Measurements from ENCODE around the gene RETREG1. TPM values are rescaled to one million over a fixed set of nuclear protein-coding genes. Genes with fewer than 3 reads are reported as not detected.

The RETREG1 gene
- total and polyA plus RNA-seq, 2 of the 13 experiments (the other 11 are each of a cell fraction or from before 2014, with no cell fraction given) = 0.07 TPM; not detected in 1

DNA sequence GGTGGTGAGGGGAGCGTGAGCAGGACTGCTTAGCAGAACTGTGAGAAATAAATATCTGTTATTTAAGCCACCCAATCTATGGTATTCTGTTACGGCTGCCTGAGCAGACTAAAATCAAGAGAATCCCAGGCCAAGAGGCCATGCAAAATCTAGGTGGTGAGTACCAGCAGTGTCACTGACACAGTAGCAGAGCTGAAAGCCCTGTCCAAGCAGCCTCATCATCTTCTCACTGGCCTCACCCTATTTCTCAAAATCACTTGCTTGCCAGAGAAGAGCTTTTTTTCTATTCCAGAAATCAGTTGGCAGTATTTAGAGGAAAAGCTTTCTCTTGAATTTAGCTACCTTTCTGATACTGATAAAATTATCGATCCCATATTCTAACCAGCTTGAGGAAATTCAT lies 68.0 kb downstream of the RETREG1 start (continued):
- TF ChIP-seq, protein P1, sequence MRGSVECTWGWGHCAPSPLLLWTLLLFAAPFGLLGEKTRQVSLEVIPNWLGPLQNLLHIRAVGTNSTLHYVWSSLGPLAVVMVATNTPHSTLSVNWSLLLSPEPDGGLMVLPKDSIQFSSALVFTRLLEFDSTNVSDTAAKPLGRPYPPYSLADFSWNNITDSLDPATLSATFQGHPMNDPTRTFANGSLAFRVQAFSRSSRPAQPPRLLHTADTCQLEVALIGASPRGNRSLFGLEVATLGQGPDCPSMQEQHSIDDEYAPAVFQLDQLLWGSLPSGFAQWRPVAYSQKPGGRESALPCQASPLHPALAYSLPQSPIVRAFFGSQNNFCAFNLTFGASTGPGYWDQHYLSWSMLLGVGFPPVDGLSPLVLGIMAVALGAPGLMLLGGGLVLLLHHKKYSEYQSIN (CRISPR knock-in tag; IDR thresholded peaks at IDR 0.05; ENCODE audit: borderline replicate concordance) = no peak
- TF ChIP-seq, protein P2, sequence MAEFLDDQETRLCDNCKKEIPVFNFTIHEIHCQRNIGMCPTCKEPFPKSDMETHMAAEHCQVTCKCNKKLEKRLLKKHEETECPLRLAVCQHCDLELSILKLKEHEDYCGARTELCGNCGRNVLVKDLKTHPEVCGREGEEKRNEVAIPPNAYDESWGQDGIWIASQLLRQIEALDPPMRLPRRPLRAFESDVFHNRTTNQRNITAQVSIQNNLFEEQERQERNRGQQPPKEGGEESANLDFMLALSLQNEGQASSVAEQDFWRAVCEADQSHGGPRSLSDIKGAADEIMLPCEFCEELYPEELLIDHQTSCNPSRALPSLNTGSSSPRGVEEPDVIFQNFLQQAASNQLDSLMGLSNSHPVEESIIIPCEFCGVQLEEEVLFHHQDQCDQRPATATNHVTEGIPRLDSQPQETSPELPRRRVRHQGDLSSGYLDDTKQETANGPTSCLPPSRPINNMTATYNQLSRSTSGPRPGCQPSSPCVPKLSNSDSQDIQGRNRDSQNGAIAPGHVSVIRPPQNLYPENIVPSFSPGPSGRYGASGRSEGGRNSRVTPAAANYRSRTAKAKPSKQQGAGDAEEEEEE (CRISPR knock-in tag; IDR thresholded peaks at IDR 0.05; ENCODE audit: borderline replicate concordance) = no peak
- TF ChIP-seq SNAPC2 (CRISPR knock-in tag; IDR thresholded peaks at IDR 0.05) = no peak
- no peak for TF ChIP-seq TBX2 (CRISPR knock-in tag; IDR thresholded peaks at IDR 0.05; ENCODE audit: borderline replicate concordance)
- TF ChIP-seq RXRA (CRISPR knock-in tag; IDR thresholded peaks at IDR 0.05) = no peak
- no peak for TF ChIP-seq NR2F6 (IDR thresholded peaks at IDR 0.05)
- no peak for TF ChIP-seq NR2F6 (CRISPR knock-in tag; IDR thresholded peaks at IDR 0.05)
- no peak for TF ChIP-seq LCORL (IDR thresholded peaks at IDR 0.05)
- no peak for TF ChIP-seq LCORL (CRISPR knock-in tag; IDR thresholded peaks at IDR 0.05)
- no peak for TF ChIP-seq AGO1 (IDR thresholded peaks at IDR 0.05; ENCODE audit: low read depth, low read length, poor library complexity, severe bottlenecking)

DNA sequence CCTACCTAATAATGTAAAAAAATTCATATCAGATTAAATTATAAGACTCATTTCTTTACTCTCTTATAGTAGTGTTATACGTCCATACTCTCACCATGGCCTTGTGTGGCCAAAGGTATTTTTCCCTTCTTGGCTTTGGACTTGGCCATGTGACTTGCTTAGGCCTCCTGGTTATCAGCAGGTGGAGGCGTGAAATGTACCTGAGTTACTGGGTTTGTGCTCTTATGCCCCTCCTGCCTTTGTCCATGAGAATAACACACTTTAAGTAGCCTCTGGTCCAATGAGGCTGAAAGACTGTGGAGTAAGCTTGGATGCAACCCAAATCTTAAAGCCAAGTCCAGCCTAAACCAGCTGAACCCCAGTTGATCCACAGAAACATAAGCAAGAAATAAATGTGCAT lies 68.7 kb downstream of the RETREG1 start:
- Histone ChIP-seq H3K4me1 (ENCODE audit: insufficient read depth, low read length) (no peaks in the 10 kb centered on the region), H2AFZ (ENCODE audit: low read length) (no peak overlapping the region), H3K27ac (ENCODE audit: extremely low read length, insufficient read depth, low read length) (no peak overlapping the region), H3K27me3 (ENCODE audit: control insufficient read depth in 1 of 2, insufficient read depth in 2 of 2, low read length in 2 of 2) (no peaks in the 10 kb centered on the region), H3K4me3 (replicated peaks in 1 of 3; ENCODE audit: insufficient read depth in 1 of 3, low read depth in 2 of 3, low read length in 3 of 3) (no peak overlapping the region), H3K36me3 (replicated peaks in 1 of 2; ENCODE audit: control insufficient read depth in 1 of 2, insufficient read depth in 2 of 2, low read length in 2 of 2) (no peaks in the 10 kb centered on the region), H4K20me1 (ENCODE audit: insufficient read depth, low read length) (no peaks in the 10 kb centered on the region), H3K9ac (ENCODE audit: insufficient read depth, low read depth, low read length) (no peak overlapping the region), H3K9me3 (ENCODE audit: low read length) (no peaks in the 10 kb centered on the region), H3K79me2 (ENCODE audit: insufficient read depth, low read length) (no peaks in the 10 kb centered on the region), H3K4me2 (ENCODE audit: low read depth, low read length) (no peak overlapping the region)
- POLR2A ChIA-PET = no interaction called here
- no peak for DNase-seq (ENCODE audit: low spot score)
- intact Hi-C loops (cut with micrococcal nuclease; ENCODE audit: unreplicated experiment) = no loop called here
- in situ Hi-C loops (cut with HindIII; ENCODE audit: extremely low pct_ligation_motif_present, low pct_unique_long_range_greater_than_20kb) = no loop called here
- no peak for FAIRE-seq
- no TSS peak for BruUV-seq (replicated peaks)
- WGBS (ENCODE audit: low lambda C conversion rate) = 65% methylated on average over 2 of the region's 2 CpGs
- no peak for ATAC-seq
- CTCF ChIA-PET (ENCODE audit: low intra/inter-chr PET ratio, low total read pairs) = no interaction called here
- TF ChIP-seq AGO2 (optimal IDR thresholded peaks at IDR 0.05; ENCODE audit: low read depth, low read length) (no peak), SRSF4 (IDR thresholded peaks at IDR 0.05; ENCODE audit: low read depth, low read length, poor library complexity, severe bottlenecking) (no peak), PTBP1 (IDR thresholded peaks at IDR 0.05; ENCODE audit: low read depth, low read length, poor library complexity, severe bottlenecking) (no peak), KDM2A (CRISPR knock-in tag; IDR thresholded peaks at IDR 0.05; ENCODE audit: borderline replicate concordance, low read depth) (no peak), ELF3 (CRISPR knock-in tag; IDR thresholded peaks at IDR 0.05) (no peak), MEIS2 (CRISPR knock-in tag; IDR thresholded peaks at IDR 0.05) (no peak), ZNF607 (CRISPR knock-in tag; IDR thresholded peaks at IDR 0.05; ENCODE audit: borderline replicate concordance) (no peak), ZBTB20 (CRISPR knock-in tag; IDR thresholded peaks at IDR 0.05; ENCODE audit: borderline replicate concordance, low read depth) (no peak)
- TF ChIP-seq, protein P3, sequence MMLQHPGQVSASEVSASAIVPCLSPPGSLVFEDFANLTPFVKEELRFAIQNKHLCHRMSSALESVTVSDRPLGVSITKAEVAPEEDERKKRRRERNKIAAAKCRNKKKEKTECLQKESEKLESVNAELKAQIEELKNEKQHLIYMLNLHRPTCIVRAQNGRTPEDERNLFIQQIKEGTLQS (CRISPR knock-in tag; IDR thresholded peaks at IDR 0.05) = no peak
- TF ChIP-seq, protein P4, sequence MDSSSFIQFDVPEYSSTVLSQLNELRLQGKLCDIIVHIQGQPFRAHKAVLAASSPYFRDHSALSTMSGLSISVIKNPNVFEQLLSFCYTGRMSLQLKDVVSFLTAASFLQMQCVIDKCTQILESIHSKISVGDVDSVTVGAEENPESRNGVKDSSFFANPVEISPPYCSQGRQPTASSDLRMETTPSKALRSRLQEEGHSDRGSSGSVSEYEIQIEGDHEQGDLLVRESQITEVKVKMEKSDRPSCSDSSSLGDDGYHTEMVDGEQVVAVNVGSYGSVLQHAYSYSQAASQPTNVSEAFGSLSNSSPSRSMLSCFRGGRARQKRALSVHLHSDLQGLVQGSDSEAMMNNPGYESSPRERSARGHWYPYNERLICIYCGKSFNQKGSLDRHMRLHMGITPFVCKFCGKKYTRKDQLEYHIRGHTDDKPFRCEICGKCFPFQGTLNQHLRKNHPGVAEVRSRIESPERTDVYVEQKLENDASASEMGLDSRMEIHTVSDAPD (CRISPR knock-in tag; IDR thresholded peaks at IDR 0.05) = no peak

Measured in HepG2 (cell line).